K562 (cell line): ENCODE results near the gene NQO2. TPM values are rescaled to one million over a fixed set of nuclear protein-coding genes. Genes with fewer than 3 reads are reported as not detected.

ENCODE experiments used
- ARHGAP35 ChIP-seq: fragments of 450-650 bp; IDR thresholded peaks from 2 replicates; pipeline ENCODE4 v1.6.1; 2018; ENCODE audit not compliant: partially characterized antibody
- ARID1B ChIP-seq: fragments of 450-650 bp; IDR thresholded peaks from 2 replicates; pipeline ENCODE4 v1.6.1; 2016; ENCODE audit warnings: antibody characterized with exemption, mild to moderate bottlenecking, inconsistent platforms
- CEBPG ChIP-seq, 3 experiments: fragments of 200-800 bp in 1 of 3; sonication (Bioruptor generic) in 1 of 3; sonication (generic) in 1 of 3; formaldehyde crosslinking in 1 of 3; IDR thresholded peaks in 2 of 3; conservative IDR thresholded peaks in 1 of 3; 2 replicates each; pipeline versions ENCODE4 v1.6.1 to v1.8.0; 2016 to 2022; ENCODE audit warnings: missing compliant biosample characterization in 2 of 3, missing genetic modification characterization in 2 of 3, mild to moderate bottlenecking in 1 of 3, missing genetic modification reagents in 1 of 3
- CSDE1 ChIP-seq, 2 experiments: fragments of 450-650 bp; IDR thresholded peaks; 2 replicates each; pipeline ENCODE4 v1.6.1; 2016; ENCODE audit warnings: mild to moderate bottlenecking in 1 of 2
- MTA3 ChIP-seq: fragments of 450-650 bp; formaldehyde crosslinking; IDR thresholded peaks from 2 replicates; pipeline ENCODE4 v1.6.1; 2017; ENCODE audit warnings: mild to moderate bottlenecking, borderline replicate concordance
- MTF1 ChIP-seq: fragments of 250-450 bp; sonication (Bioruptor Pico); IDR thresholded peaks from 2 replicates; pipeline ENCODE4 v1.9.0; 2021; ENCODE audit warnings: moderate library complexity, mild to moderate bottlenecking, inconsistent platforms, borderline replicate concordance
- NEUROD1 ChIP-seq: fragments of 150-350 bp; IDR thresholded peaks from 2 replicates; pipeline ENCODE4 v1.6.1; 2014; ENCODE audit warnings: borderline replicate concordance, low read length, low read depth; ENCODE audit not compliant: partially characterized antibody
- PML ChIP-seq: IDR thresholded peaks from 2 replicates; pipeline ENCODE4 v1.6.1; 2012; ENCODE audit warnings: low read length, inconsistent platforms
- POLR2B ChIP-seq: fragments of 450-650 bp; IDR thresholded peaks from 2 replicates; pipeline ENCODE4 v1.6.1; 2018; ENCODE audit warnings: low read depth; ENCODE audit not compliant: partially characterized antibody
- TBP ChIP-seq: optimal IDR thresholded peaks from 2 replicates; pipeline ENCODE3; 2011; ENCODE audit warnings: low read depth, low read length, improper control_type of control experiment
- WHSC1 ChIP-seq: IDR thresholded peaks from one replicate; pipeline ENCODE4 v1.6.1; 2012; ENCODE audit warnings: low read length, control low read depth, inconsistent platforms
- ZFPM2 ChIP-seq: fragments of 250-450 bp; sonication (Bioruptor Pico); IDR thresholded peaks from 2 replicates; pipeline ENCODE4 v1.5.1; 2022; ENCODE audit warnings: mild to moderate bottlenecking
- ZFX ChIP-seq: sonication (generic); formaldehyde crosslinking; IDR thresholded peaks from 2 replicates; pipeline ENCODE4 v1.8.0; 2022; ENCODE audit warnings: mild to moderate bottlenecking, missing genetic modification reagents, moderate library complexity
- ZNF124 ChIP-seq: sonication (generic); formaldehyde crosslinking; IDR thresholded peaks from 2 replicates; pipeline ENCODE4 v1.8.1; 2022; ENCODE audit warnings: missing genetic modification reagents
- ZNF24 ChIP-seq: fragments of 450-650 bp; IDR thresholded peaks from 2 replicates; pipeline ENCODE4 v1.6.1; 2016
- ZNF507 ChIP-seq: conservative IDR thresholded peaks from 2 replicates; pipeline ENCODE4 v1.6.1; 2017; ENCODE audit warnings: missing genetic modification characterization, missing compliant biosample characterization
- ZZZ3 ChIP-seq: fragments of 450-650 bp; IDR thresholded peaks from 2 replicates; pipeline ENCODE4 v1.6.1; 2016; ENCODE audit warnings: antibody characterized with exemption, mild to moderate bottlenecking, moderate library complexity
- polyA plus RNA-seq, 8 experiments: library from polyadenylated mRNA; depleted of rRNA in 4 of 8; stranded (reverse) in 5 of 8; unstranded in 3 of 8; fragments of >200 nt; fragmentation: Nextera tagmentation in 2 of 8; fragmentation: Illumina TruSeq in 1 of 8; extraction: Ambion mirVana in 2 of 8; extraction: Trizol in 1 of 8; gene quantifications; 2 replicates each; pipeline versions ENCODE4 v1.2.1 to v1.2.3, GENCODE V29; 2011 to 2014; ENCODE audit warnings: inconsistent platforms in 1 of 8, missing spikeins in 1 of 8
- total RNA-seq, 7 experiments: library from RNA; depleted of rRNA in 6 of 7; stranded (reverse); fragments of >200 nt in 6 of 7; fragmentation: Illumina TruSeq in 2 of 7; extraction: Trizol in 2 of 7; gene quantifications; 2 replicates each; pipeline versions ENCODE4 v1.2.1 to v1.2.3, GENCODE V29; 2011 to 2021; ENCODE audit warnings: low replicate concordance in 1 of 7
- TF ChIP-seq, protein P1 (sequence below): IDR thresholded peaks from 2 replicates; pipeline ENCODE4 v1.6.1; 2012; ENCODE audit warnings: low read depth, low read length, improper control_type of control experiment, borderline replicate concordance
- TF ChIP-seq, protein P2 (sequence below): fragments of 450-650 bp; formaldehyde crosslinking; IDR thresholded peaks from 2 replicates; pipeline ENCODE4 v1.4.0; 2022; ENCODE audit warnings: mild to moderate bottlenecking, moderate library complexity
- TF ChIP-seq, protein P3 (sequence below), 2 experiments: fragments of 450-650 bp; conservative IDR thresholded peaks; 2 replicates each; pipeline ENCODE4 v1.6.1; 2017; ENCODE audit warnings: mild to moderate bottlenecking in 2 of 2, moderate library complexity in 2 of 2
- TF ChIP-seq, protein P4 (sequence below): sonication (generic); formaldehyde crosslinking; IDR thresholded peaks from 2 replicates; pipeline ENCODE4 v1.4.0; 2020; ENCODE audit warnings: mild to moderate bottlenecking, missing genetic modification reagents

Gene NQO2
- total and polyA plus RNA-seq, 9 of the 15 experiments (the other 6 are each of a cell fraction or from before 2014, with no cell fraction given) = 54.6 to 214 (median 116) TPM

DNA sequence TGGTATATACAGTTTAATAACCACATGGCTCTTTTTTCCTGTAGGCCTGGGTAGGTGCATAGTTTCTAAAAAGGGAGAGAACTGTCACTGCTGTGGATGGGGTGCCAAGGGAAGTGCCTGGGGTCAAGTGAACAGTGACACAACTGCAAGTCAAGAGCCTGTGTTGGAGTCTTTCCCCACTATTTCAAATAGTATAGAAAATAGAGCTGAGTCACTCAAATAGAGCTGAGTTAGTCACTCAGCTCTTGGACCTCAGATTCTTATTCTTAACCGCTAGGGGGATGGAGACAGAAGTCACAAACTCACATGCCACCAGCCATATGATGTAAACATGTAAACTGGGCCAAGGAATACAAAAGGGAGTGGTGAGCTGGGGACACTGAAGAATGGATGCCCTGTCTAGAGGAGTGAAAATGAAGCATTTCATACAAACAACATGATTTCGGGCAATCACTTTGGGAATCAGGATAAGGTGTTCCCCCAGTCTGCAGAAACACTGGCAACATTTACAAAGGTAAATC, 2.1 kb downstream of the NQO2 start (continued):
- TF ChIP-seq, protein P1, sequence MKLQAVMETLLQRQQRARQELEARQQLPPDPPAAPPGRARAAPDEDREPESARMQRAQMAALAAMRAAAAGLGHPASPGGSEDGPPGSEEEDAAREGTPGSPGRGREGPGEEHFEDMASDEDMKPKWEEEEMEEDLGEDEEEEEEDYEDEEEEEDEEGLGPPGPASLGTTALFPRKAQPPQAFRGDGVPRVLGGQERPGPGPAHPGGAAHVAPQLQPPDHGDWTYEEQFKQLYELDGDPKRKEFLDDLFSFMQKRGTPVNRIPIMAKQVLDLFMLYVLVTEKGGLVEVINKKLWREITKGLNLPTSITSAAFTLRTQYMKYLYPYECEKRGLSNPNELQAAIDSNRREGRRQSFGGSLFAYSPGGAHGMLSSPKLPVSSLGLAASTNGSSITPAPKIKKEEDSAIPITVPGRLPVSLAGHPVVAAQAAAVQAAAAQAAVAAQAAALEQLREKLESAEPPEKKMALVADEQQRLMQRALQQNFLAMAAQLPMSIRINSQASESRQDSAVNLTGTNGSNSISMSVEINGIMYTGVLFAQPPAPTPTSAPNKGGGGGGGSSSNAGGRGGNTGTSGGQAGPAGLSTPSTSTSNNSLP = peak; percentile 86; the same call in 1 of the 2 replicates
- TF ChIP-seq ARID1B = peak; percentile 82
- TF ChIP-seq ZZZ3 = no peak
- TF ChIP-seq MTA3 = peak; percentile 89; the same call in 1 of the 2 replicates
- TF ChIP-seq MTF1 (CRISPR knock-in tag) = no peak
- TF ChIP-seq CSDE1 (IDR thresholded peaks at IDR 0.05) = 0 out of 4 replicates have a peak, but pooled peaks of 1 of the 2 experiments have one; percentile 23
- peak; percentile 84 for TF ChIP-seq CEBPG (CRISPR knock-in tag; IDR thresholded peaks at IDR 0.05)
- peak; percentile 36 to 47; a peak in 1 of 4 replicates for TF ChIP-seq CEBPG (tag; conservative IDR thresholded peaks at IDR 0.05 in 1 of 2, IDR thresholded peaks at IDR 0.05 in 1 of 2)
- no peak for TF ChIP-seq POLR2B
- TF ChIP-seq ZNF507 = no peak
- peak; percentile 63 for TF ChIP-seq TBP
- peak; percentile 79; the same call in 1 of the 2 replicates for TF ChIP-seq ZNF24
- TF ChIP-seq, protein P2, sequence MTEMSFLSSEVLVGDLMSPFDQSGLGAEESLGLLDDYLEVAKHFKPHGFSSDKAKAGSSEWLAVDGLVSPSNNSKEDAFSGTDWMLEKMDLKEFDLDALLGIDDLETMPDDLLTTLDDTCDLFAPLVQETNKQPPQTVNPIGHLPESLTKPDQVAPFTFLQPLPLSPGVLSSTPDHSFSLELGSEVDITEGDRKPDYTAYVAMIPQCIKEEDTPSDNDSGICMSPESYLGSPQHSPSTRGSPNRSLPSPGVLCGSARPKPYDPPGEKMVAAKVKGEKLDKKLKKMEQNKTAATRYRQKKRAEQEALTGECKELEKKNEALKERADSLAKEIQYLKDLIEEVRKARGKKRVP (CRISPR knock-in tag) = peak; percentile 69; the same call in 1 of the 2 replicates
- peak; percentile 37; the same call in 1 of the 2 replicates for TF ChIP-seq ZFX
- peak; percentile 80 for TF ChIP-seq NEUROD1
- no peak for TF ChIP-seq ARHGAP35
- TF ChIP-seq PML = peak; percentile 52; the same call in 1 of the 2 replicates
- TF ChIP-seq, protein P3, sequence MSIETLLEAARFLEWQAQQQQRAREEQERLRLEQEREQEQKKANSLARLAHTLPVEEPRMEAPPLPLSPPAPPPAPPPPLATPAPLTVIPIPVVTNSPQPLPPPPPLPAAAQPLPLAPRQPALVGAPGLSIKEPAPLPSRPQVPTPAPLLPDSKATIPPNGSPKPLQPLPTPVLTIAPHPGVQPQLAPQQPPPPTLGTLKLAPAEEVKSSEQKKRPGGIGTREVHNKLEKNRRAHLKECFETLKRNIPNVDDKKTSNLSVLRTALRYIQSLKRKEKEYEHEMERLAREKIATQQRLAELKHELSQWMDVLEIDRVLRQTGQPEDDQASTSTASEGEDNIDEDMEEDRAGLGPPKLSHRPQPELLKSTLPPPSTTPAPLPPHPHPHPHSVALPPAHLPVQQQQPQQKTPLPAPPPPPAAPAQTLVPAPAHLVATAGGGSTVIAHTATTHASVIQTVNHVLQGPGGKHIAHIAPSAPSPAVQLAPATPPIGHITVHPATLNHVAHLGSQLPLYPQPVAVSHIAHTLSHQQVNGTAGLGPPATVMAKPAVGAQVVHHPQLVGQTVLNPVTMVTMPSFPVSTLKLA (conservative IDR thresholded peaks at IDR 0.05) = peak; percentile 98 to 99
- 0 out of 2 replicates have a peak, but pooled peaks have one; percentile 23 for TF ChIP-seq ZFPM2 (CRISPR knock-in tag)
- TF ChIP-seq WHSC1 = no peak
- TF ChIP-seq ZNF124 (CRISPR knock-in tag) = no peak
- TF ChIP-seq, protein P4, sequence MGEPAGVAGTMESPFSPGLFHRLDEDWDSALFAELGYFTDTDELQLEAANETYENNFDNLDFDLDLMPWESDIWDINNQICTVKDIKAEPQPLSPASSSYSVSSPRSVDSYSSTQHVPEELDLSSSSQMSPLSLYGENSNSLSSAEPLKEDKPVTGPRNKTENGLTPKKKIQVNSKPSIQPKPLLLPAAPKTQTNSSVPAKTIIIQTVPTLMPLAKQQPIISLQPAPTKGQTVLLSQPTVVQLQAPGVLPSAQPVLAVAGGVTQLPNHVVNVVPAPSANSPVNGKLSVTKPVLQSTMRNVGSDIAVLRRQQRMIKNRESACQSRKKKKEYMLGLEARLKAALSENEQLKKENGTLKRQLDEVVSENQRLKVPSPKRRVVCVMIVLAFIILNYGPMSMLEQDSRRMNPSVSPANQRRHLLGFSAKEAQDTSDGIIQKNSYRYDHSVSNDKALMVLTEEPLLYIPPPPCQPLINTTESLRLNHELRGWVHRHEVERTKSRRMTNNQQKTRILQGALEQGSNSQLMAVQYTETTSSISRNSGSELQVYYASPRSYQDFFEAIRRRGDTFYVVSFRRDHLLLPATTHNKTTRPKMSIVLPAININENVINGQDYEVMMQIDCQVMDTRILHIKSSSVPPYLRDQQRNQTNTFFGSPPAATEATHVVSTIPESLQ = no peak
